Breast epithelium (tissue), 4 donors: ENCODE data around the gene VSTM2B. TPM values are rescaled to one million over a fixed set of nuclear protein-coding genes. Genes with fewer than 3 reads are reported as not detected.

Experiments used
- DNase-seq, 2 donors: peaks; one replicate each; pipeline ENCODE4 v3.0.0-alpha.2; 2019; ENCODE audit warnings: low spot score in 2 of 2
- H3K27ac ChIP-seq, 2 donors: fragments of 200-600 bp; sonication (generic) in 1 of 2; one replicate each; pipeline ENCODE4 v1.5.1; 2016 to 2019; ENCODE audit warnings: mild to moderate bottlenecking in 1 of 2
- H3K27me3 ChIP-seq, 2 donors: fragments of 200-600 bp; sonication (generic) in 1 of 2; one replicate each; pipeline versions ENCODE4 v1.5.1 to v1.6.0; 2017 to 2019; ENCODE audit warnings: control low read depth in 1 of 2, mild to moderate bottlenecking in 1 of 2
- H3K36me3 ChIP-seq: fragments of 200-600 bp; one replicate; pipeline ENCODE4 v1.5.1; 2019
- H3K4me1 ChIP-seq, 2 donors: fragments of 200-600 bp; sonication (generic); one replicate each; pipeline ENCODE4 v1.5.1; 2016 to 2019; ENCODE audit warnings: control low read depth in 1 of 2
- H3K4me3 ChIP-seq, 3 donors: fragments of 200-600 bp; sonication (generic); 1 replicate in 2 of 3; 2 replicates in 1 of 3; pipeline ENCODE4 v1.5.1; 2016 to 2019; ENCODE audit warnings: mild to moderate bottlenecking in 3 of 3, moderate library complexity in 2 of 3
- H3K9me3 ChIP-seq, 2 donors: fragments of 200-600 bp; sonication (generic) in 1 of 2; one replicate each; pipeline ENCODE4 v1.5.1; 2016 to 2019; ENCODE audit warnings: control low read depth in 1 of 2
- CTCF ChIP-seq, 3 donors: fragments of 450-650 bp; IDR thresholded peaks; one replicate each; pipeline ENCODE4 v1.5.1; 2016 to 2017; ENCODE audit warnings: antibody characterized with exemption in 3 of 3, mild to moderate bottlenecking in 3 of 3, moderate library complexity in 3 of 3
- POLR2A ChIP-seq: fragments of 450-650 bp; IDR thresholded peaks from one replicate; pipeline ENCODE4 v1.6.1; 2016; ENCODE audit warnings: antibody characterized with exemption, mild to moderate bottlenecking, moderate library complexity
- POLR2AphosphoS5 ChIP-seq, 3 donors: sonication (generic); formaldehyde crosslinking; IDR thresholded peaks; one replicate each; pipeline ENCODE4 v1.6.1; 2017; ENCODE audit warnings: antibody characterized with exemption in 3 of 3
- intact Hi-C: fragments of 100-400 bp; cut with DNase I; formaldehyde crosslinking; loops from one replicate; pipeline ENCODE4 v1.15.1; 2023; ENCODE audit warnings: low total_unique reads
- total RNA-seq, 3 donors: library from RNA; depleted of rRNA; stranded (reverse); fragments of >200 nt; gene quantifications; one replicate each; pipeline ENCODE4 v1.1.0, GENCODE V29; 2016

VSTM2B gene
- total RNA-seq, 3 donors from 2014 or later: not detected

DNA sequence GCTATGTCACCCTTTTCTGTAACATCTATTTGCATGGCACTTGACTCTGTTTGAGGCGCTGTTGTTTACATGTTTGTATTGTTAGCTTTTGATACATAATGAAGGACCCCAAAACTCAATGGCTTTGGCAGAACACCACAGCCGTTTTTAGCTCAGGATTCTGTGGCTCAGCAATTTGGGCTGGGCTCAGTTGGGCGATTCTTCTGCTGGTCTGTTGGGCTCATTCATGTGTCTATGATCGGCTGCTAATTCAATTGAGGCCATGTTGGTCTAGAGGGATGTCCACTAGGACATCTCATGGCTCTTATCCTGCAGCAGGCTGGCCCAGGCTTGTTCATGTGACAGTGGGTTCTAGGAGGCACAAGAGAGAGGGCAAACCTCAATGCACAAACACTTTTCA is 33.9 kb downstream of the VSTM2B start:
- no peak for DNase-seq
- Histone ChIP-seq H3K27ac (no peak overlapping the region), H3K27me3 (peaks cover 0 to 24% of the 10 kb centered on the region in 2 donors), H3K36me3 (no peaks in the 10 kb centered on the region), H3K9me3 (peaks cover 8 to 35% of the 10 kb centered on the region in 2 donors), H3K4me3 (no peak overlapping the region), H3K4me1 (no peaks in the 10 kb centered on the region)
- TF ChIP-seq POLR2AphosphoS5 (IDR thresholded peaks at IDR 0.05) (no peak), POLR2A (no peak), CTCF (IDR thresholded peaks at IDR 0.05) (no peak)
- intact Hi-C loops: no loop called here

DNA sequence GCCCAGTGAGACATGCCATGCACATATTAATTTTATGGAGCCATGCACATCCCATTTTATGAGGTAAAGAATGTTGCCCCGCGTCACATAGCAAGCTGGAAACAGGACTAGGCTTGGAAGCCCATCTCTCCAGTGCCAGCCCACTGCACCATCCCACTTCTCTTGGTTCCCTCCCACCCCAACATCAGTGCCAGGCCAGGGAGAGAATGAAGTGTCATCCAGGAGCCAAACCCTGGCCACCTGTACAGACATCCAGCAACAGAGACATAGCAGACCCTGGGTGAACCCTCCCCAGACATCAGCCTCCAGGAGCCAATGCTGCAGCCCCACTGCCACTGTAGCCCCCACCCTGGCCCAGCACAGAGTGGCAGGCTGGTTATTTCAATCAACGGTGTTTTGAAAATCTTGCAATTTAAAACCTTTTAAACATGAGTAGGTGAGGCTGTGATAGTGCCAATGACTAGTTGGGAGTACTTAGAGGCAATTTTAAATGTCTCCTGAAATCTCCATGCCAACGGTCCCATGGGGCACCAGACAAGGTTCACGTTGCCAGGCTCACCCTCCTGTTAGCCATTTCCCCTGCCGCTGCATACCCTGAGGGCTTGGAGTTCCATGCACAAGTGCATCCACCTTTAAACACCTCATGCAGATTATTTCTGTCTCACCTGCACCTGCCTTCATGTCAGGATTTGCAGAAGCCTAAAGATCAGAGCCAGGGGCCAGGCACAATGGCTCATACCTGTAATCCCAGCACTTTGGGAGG is 34.7 kb downstream of the VSTM2B start:
- Histone ChIP-seq H3K36me3 (no peaks in the 10 kb centered on the region), H3K4me3 (no peak overlapping the region)

DNA sequence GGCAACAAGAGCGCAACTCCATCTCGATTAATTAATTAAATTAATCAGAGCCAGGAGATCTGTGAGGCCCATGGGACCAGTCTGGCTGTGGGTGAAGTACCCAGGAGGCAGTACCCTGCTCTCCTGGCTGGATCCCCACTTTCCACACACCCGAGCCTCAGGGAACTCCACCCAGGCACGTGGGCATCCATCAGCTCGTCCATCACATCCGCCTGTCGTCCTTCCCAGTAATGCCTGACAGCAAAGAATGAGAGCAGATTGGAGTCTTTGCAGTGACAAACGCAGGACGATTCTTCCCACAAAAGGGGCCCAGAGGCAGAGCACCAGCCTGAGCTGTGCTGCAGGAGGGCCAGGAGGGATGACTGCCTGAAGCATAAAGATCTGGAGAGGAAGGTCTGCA is 35.8 kb downstream of the VSTM2B start:
- peaks cover 0 to 37% of the 10 kb centered on the region in 2 donors for H3K27me3 ChIP-seq
- no peak overlapping the region for H3K4me3 ChIP-seq
- no peak for DNase-seq
- intact Hi-C loops: no loop called here
- peaks cover 8 to 31% of the 10 kb centered on the region in 2 donors for H3K9me3 ChIP-seq
- no peaks in the 10 kb centered on the region for H3K36me3 ChIP-seq
- TF ChIP-seq POLR2A (no peak), CTCF (IDR thresholded peaks at IDR 0.05) (no peak), POLR2AphosphoS5 (IDR thresholded peaks at IDR 0.05) (no peak)
- no peak overlapping the region for H3K27ac ChIP-seq
- no peaks in the 10 kb centered on the region for H3K4me1 ChIP-seq

More for the DNA sequence above, 34.7 kb downstream of the VSTM2B start:
- no peak for TF ChIP-seq CTCF (IDR thresholded peaks at IDR 0.05)
- no peak for TF ChIP-seq POLR2AphosphoS5 (IDR thresholded peaks at IDR 0.05)
- TF ChIP-seq POLR2A: no peak
- no peak for DNase-seq
- Histone ChIP-seq H3K9me3 (peaks cover 8 to 31% of the 10 kb centered on the region in 2 donors), H3K27me3 (peaks cover 0 to 31% of the 10 kb centered on the region in 2 donors), H3K4me1 (no peaks in the 10 kb centered on the region), H3K27ac (no peak overlapping the region)
- intact Hi-C loops: no loop called here

- intact Hi-C loops: no loop called here
- no peak for TF ChIP-seq POLR2A
- TF ChIP-seq CTCF (IDR thresholded peaks at IDR 0.05): no peak
- no peak for TF ChIP-seq POLR2AphosphoS5 (IDR thresholded peaks at IDR 0.05)
Observed at GRCh38 chr19:29562299-29563297, 36.8 kb downstream of the VSTM2B start.

More at GRCh38 chr19:29562299-29563297, 36.8 kb downstream of the VSTM2B start:
- H3K4me3 ChIP-seq: no peak overlapping the region
- H3K27ac ChIP-seq: no peak overlapping the region
- peaks cover 0 to 46% of the 10 kb centered on the region in 2 donors for H3K27me3 ChIP-seq
- no peaks in the 10 kb centered on the region for H3K4me1 ChIP-seq
- DNase-seq: no peak
- peaks cover 8 to 25% of the 10 kb centered on the region in 2 donors for H3K9me3 ChIP-seq
- no peaks in the 10 kb centered on the region for H3K36me3 ChIP-seq
